Neural cell (in vitro differentiated cells): ENCODE results near the gene ADSS1. TPM values are rescaled to one million over a fixed set of nuclear protein-coding genes. Genes with fewer than 3 reads are reported as not detected.

Experiments
- H2AFZ ChIP-seq: fragments of 200-600, 300-800 bp; sonication (generic), shearing (Covaris generic); 2 replicates; pipeline ENCODE4 v1.6.0; 2014; ENCODE audit warnings: low read depth, mild to moderate bottlenecking, antibody characterized with exemption, low read length, moderate library complexity
- H3F3A ChIP-seq: fragments of 200-600 bp; shearing (Covaris generic); 2 replicates; pipeline ENCODE4 v1.6.1; 2016; ENCODE audit warnings: mild to moderate bottlenecking, moderate library complexity, mixed read lengths, antibody characterized with exemption, low read length; ENCODE audit not compliant: insufficient read depth, poor library complexity, severe bottlenecking
- H3K27ac ChIP-seq: fragments of 200-600, 300-800 bp; sonication (generic), shearing (Covaris generic); 2 replicates; pipeline ENCODE4 v1.5.1; 2014; ENCODE audit warnings: mild to moderate bottlenecking, low read length, moderate library complexity
- H3K27me3 ChIP-seq: fragments of 300-800, 200-600 bp; sonication (generic), shearing (Covaris generic); 2 replicates; pipeline ENCODE4 v1.6.0; 2014; ENCODE audit warnings: mild to moderate bottlenecking, low read depth, low read length, moderate library complexity; ENCODE audit not compliant: insufficient read depth
- H3K36me3 ChIP-seq: fragments of 300-800, 200-600 bp; sonication (generic), shearing (Covaris generic); 2 replicates; pipeline ENCODE4 v1.5.1; 2014; ENCODE audit warnings: mild to moderate bottlenecking, antibody characterized with exemption, low read length, moderate library complexity; ENCODE audit not compliant: insufficient read depth
- H3K4me2 ChIP-seq: fragments of 300-800, 200-600 bp; sonication (generic), shearing (Covaris generic); 2 replicates; pipeline ENCODE4 v1.6.0; 2014; ENCODE audit warnings: mild to moderate bottlenecking, low read length
- H3K4me3 ChIP-seq: fragments of 300-800, 200-600 bp; sonication (generic), shearing (Covaris generic); 2 replicates; pipeline ENCODE4 v1.5.1; 2014; ENCODE audit warnings: mild to moderate bottlenecking, low read length, moderate library complexity
- H3K79me2 ChIP-seq: fragments of 200-600 bp; shearing (Covaris generic); replicated peaks from 2 replicates; pipeline ENCODE4 v1.6.0; 2014; ENCODE audit warnings: mild to moderate bottlenecking, low read length, moderate library complexity; ENCODE audit not compliant: insufficient read depth
- H3K9ac ChIP-seq: fragments of 300-800, 200-600 bp; sonication (generic), shearing (Covaris generic); 2 replicates; pipeline ENCODE4 v1.6.1; 2016; ENCODE audit warnings: mild to moderate bottlenecking, low read length, mixed read lengths
- H3K9me2 ChIP-seq: fragments of 200-600 bp; shearing (Covaris generic); 2 replicates; pipeline ENCODE4 v1.6.1; 2016; ENCODE audit warnings: mild to moderate bottlenecking, low read length, mixed read lengths; ENCODE audit not compliant: insufficient read depth
- H3K9me3 ChIP-seq: fragments of 200-600, 300-800 bp; sonication (generic), shearing (Covaris generic); 2 replicates; pipeline ENCODE4 v1.6.1; 2016; ENCODE audit warnings: mild to moderate bottlenecking, mixed run types, low read length, moderate library complexity, mixed read lengths
- H4K20me1 ChIP-seq: fragments of 200-600 bp; shearing (Covaris generic); 2 replicates; pipeline ENCODE4 v1.6.1; 2016; ENCODE audit warnings: mild to moderate bottlenecking, mixed run types; ENCODE audit not compliant: insufficient read depth
- EP300 ChIP-seq: fragments of 450-650 bp; conservative IDR thresholded peaks from 2 replicates; pipeline ENCODE4 v1.6.1; 2014; ENCODE audit warnings: antibody characterized with exemption, mild to moderate bottlenecking, moderate library complexity; ENCODE audit not compliant: poor library complexity, severe bottlenecking
- EZH2 ChIP-seq: fragments of 200-600, 300-800 bp; shearing (Covaris generic), sonication (generic); IDR thresholded peaks from 2 replicates; pipeline ENCODE4 v1.6.1; 2014; ENCODE audit warnings: antibody characterized with exemption, low read length, borderline replicate concordance, mild to moderate bottlenecking; ENCODE audit not compliant: insufficient read depth, poor library complexity, severe bottlenecking
- MXI1 ChIP-seq: fragments of 450-650 bp; conservative IDR thresholded peaks from 2 replicates; pipeline ENCODE4 v1.6.1; 2014; ENCODE audit warnings: antibody characterized with exemption, mild to moderate bottlenecking; ENCODE audit not compliant: poor library complexity, severe bottlenecking
- POLR2AphosphoS5 ChIP-seq: IDR thresholded peaks from 2 replicates; pipeline ENCODE4 v1.6.1; 2012
- RAD21 ChIP-seq: fragments of 450-650 bp; conservative IDR thresholded peaks from 2 replicates; pipeline ENCODE4 v1.6.1; 2014; ENCODE audit warnings: antibody characterized with exemption, mild to moderate bottlenecking, moderate library complexity
- REST ChIP-seq: IDR thresholded peaks from 2 replicates; pipeline ENCODE4 v1.6.1; 2012; ENCODE audit warnings: borderline replicate concordance
- SMC3 ChIP-seq: fragments of 450-650 bp; conservative IDR thresholded peaks from 2 replicates; pipeline ENCODE4 v1.6.1; 2014; ENCODE audit warnings: antibody characterized with exemption, mild to moderate bottlenecking, moderate library complexity; ENCODE audit not compliant: poor library complexity
- TAF1 ChIP-seq: IDR thresholded peaks from 2 replicates; pipeline ENCODE4 v1.6.1; 2012; ENCODE audit warnings: low read depth
- polyA plus RNA-seq: library from polyadenylated mRNA; depleted of rRNA; stranded (reverse); fragments of >200 nt; gene quantifications from 2 replicates; pipeline ENCODE4 v1.2.3, GENCODE V29; 2014
- TF ChIP-seq, protein P1 (sequence below): fragments of 450-650 bp; IDR thresholded peaks from 2 replicates; pipeline ENCODE4 v1.5.1; 2014; ENCODE audit warnings: antibody characterized with exemption, mild to moderate bottlenecking, moderate library complexity; ENCODE audit not compliant: poor library complexity, severe bottlenecking

ADSS1 gene
- polyA plus RNA-seq, 1 donor from 2014 or later: 4.3 TPM

DNA sequence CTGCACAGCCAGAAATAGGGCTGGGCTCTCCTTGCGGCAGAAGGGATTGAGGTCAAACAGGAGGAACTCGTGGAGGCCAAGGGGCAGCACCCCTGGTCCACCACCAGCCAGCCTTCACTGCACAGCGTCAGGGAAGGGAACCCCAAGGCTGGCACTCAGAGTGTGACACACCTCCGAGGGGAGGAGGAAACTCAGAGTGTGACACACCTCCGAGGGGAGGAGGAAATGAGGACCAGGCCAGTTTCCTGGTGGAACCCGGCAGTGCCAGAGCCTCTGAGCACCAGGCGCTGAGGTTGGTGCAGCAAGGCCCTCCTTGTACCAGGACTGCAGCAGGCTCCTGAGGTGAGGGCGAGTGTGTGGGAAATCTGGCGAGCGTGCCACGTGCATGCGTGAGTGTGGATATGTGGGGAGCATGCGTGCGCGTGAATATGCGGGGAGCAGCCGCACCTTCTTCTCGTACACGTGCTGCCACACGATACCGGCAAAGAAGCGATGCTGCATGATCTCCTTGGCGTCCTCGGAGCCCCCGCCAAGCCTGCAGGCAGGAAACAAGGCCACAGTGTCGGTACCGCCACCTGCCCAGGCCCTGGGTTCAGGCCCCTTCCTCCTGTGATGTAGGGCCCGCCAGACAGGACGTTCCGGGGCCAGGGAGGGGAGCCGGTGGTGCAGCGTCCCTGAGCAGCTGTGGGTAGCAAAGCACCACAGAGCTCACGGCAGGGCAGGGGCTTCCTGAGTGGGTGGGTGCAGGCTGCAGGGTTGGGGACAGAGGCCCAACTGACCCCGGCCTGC is 48.1 kb downstream of the ADSS1 start:
- TF ChIP-seq EZH2 (no peak), EP300 (no peak), POLR2AphosphoS5 (no peak), REST (no peak), SMC3 (no peak), MXI1 (no peak), TAF1 (no peak), RAD21 (no peak)
- TF ChIP-seq, protein P1, sequence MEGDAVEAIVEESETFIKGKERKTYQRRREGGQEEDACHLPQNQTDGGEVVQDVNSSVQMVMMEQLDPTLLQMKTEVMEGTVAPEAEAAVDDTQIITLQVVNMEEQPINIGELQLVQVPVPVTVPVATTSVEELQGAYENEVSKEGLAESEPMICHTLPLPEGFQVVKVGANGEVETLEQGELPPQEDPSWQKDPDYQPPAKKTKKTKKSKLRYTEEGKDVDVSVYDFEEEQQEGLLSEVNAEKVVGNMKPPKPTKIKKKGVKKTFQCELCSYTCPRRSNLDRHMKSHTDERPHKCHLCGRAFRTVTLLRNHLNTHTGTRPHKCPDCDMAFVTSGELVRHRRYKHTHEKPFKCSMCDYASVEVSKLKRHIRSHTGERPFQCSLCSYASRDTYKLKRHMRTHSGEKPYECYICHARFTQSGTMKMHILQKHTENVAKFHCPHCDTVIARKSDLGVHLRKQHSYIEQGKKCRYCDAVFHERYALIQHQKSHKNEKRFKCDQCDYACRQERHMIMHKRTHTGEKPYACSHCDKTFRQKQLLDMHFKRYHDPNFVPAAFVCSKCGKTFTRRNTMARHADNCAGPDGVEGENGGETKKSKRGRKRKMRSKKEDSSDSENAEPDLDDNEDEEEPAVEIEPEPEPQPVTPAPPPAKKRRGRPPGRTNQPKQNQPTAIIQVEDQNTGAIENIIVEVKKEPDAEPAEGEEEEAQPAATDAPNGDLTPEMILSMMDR: no peak
- no peak overlapping the region for H3K4me2 ChIP-seq
- H3K36me3 ChIP-seq: peaks cover 11% of the 10 kb centered on the region
- H4K20me1 ChIP-seq: no peaks in the 10 kb centered on the region
- H3K79me2 ChIP-seq: no peaks in the 10 kb centered on the region
- no peaks in the 10 kb centered on the region for H3K27me3 ChIP-seq
- no peak overlapping the region for H2AFZ ChIP-seq
- H3K27ac ChIP-seq: no peak overlapping the region
- H3K9ac ChIP-seq: no peak overlapping the region
- H3F3A ChIP-seq: no peaks in the 10 kb centered on the region
- no peak overlapping the region for H3K4me3 ChIP-seq
- no peaks in the 10 kb centered on the region for H3K9me3 ChIP-seq
- no peaks in the 10 kb centered on the region for H3K9me2 ChIP-seq

DNA sequence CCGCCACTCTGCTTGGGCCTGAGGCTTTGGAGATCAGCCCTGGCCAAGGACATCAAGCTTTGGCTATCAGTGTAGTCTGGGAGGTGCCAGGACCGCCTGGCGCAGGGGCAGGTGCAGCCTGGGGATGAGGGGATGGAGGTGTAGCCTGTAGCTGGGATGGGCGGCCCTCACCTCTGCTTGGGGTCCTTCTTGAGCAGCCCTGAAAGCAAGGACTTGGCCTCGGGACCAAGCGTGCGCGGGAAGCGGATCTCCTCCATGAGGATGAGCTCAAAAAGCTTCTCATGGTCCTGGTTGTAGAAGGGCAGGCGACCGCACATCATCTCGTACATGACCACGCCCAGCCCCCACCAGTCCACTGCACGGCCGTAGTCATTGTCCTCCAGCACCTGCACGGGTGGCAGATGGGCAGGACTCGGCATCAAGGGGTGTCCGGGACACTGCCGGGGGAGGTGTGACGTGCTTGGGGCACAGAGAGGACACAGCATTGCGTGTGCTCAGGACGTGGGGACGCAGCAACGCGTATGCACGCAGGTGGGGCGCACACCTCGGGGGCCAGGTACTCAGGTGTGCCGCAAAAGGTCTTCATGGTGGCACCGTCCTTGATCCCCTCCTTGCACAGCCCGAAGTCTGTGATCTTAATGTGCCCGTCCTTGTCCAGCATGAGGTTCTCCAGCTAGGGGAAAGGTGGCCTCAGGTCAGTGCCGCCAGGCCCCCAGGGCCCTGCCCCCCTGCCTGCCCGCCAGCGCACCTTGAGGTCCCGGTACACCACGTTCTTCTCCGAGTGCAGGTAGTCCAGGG is 48.9 kb downstream of the ADSS1 start:
- Histone ChIP-seq H4K20me1 (no peaks in the 10 kb centered on the region), H3K4me3 (no peak overlapping the region), H3K27ac (no peak overlapping the region), H3K9me3 (no peaks in the 10 kb centered on the region), H3K9ac (no peak overlapping the region), H3K79me2 (no peaks in the 10 kb centered on the region), H3K4me2 (no peak overlapping the region), H3K36me3 (peaks cover 11% of the 10 kb centered on the region), H3K27me3 (no peaks in the 10 kb centered on the region), H2AFZ (no peak overlapping the region), H3K9me2 (no peaks in the 10 kb centered on the region), H3F3A (no peaks in the 10 kb centered on the region)
- TF ChIP-seq REST (no peak), MXI1 (no peak), TAF1 (no peak), POLR2AphosphoS5 (no peak), EP300 (no peak), RAD21 (no peak), SMC3 (no peak), EZH2 (no peak)
- TF ChIP-seq, protein P1: no peak
